Cardiac ventricle fibroblast (primary cell): ENCODE data around the gene NAA25. TPM values are rescaled to one million over a fixed set of nuclear protein-coding genes. Genes with fewer than 3 reads are reported as not detected.

Source experiments
- total RNA-seq: library from RNA; depleted of rRNA; stranded (reverse); fragments of >200 nt; gene quantifications from 2 replicates; pipeline ENCODE4 v1.2.3, GENCODE V29; 2015

NAA25 gene
- 9.0 and 22.2 TPM in 2 replicates for total RNA-seq

GRCh38 chr12:112108202-112109079, at the start of gene NAA25:
TSS of gene NAA25 (minus strand) at chr12:112108783. CDS start at chr12:112108773, 10 bp downstream.

GRCh38 chr12:112125250-112125999, 16.8 kb upstream of the NAA25 start, which contains the start of gene TRAFD1:
TSS of gene TRAFD1 (plus strand) at chr12:112125560. CDS start at chr12:112130523, 4,963 bp downstream.

GRCh38 chr12:112012775-112013600, 95.6 kb downstream of the NAA25 start, which contains the start of the genes ERP29 and TMEM116:
TSS of gene ERP29 (plus strand) at chr12:112013426. CDS start at chr12:112013466, 40 bp downstream.
TSS of gene TMEM116 (minus strand) at chr12:112013165. CDS start at chr12:112005270, 7,895 bp downstream.

Other genes starting within 250 kb of the NAA25 start
- 3.9 and 8.5 TPM in 2 replicates for gene TMEM116, start 95.6 kb downstream of the NAA25 start, total RNA-seq
- 56.0 and 58.0 TPM in 2 replicates for gene ERP29, start 95.4 kb downstream of the NAA25 start, total RNA-seq
- 27.8 and 31.3 TPM in 2 replicates for gene TRAFD1, start 16.8 kb upstream of the NAA25 start, total RNA-seq